Measurements from ENCODE around the gene AKAP12.

- TF ChIP-seq POLR2AphosphoS5 (IDR thresholded peaks at IDR 0.05) (no peak), EP300 (IDR thresholded peaks at IDR 0.05; ENCODE audit: low read depth) (no peak)
These were observed 23.8 kb upstream of the AKAP12 start for GRCh38 chr6:151215999-151216398.
